H9 (cell line): ENCODE measurements around the gene RIBC1. TPM values are rescaled to one million over a fixed set of nuclear protein-coding genes. Genes with fewer than 3 reads are reported as not detected.

Source experiments
- DNase-seq: peaks from one replicate; pipeline ENCODE4 v3.0.0-alpha.2; 2017
- H2AFZ ChIP-seq: one replicate; pipeline ENCODE4 v1.6.1; 2013; ENCODE audit warnings: mild to moderate bottlenecking, low read length, control low read depth, moderate library complexity
- H2AK5ac ChIP-seq: 2 replicates; pipeline ENCODE4 v1.6.1; 2013; ENCODE audit warnings: low read length, control low read depth, mixed read lengths; ENCODE audit not compliant: insufficient read length
- H2BK120ac ChIP-seq: one replicate; pipeline ENCODE4 v1.6.1; 2013; ENCODE audit warnings: low read depth, mild to moderate bottlenecking, low read length, control low read depth, inconsistent platforms; ENCODE audit not compliant: poor library complexity, severe bottlenecking
- H2BK12ac ChIP-seq: 2 replicates; pipeline ENCODE4 v1.6.1; 2013; ENCODE audit warnings: low read length, control low read depth, mixed read lengths, low read depth; ENCODE audit not compliant: insufficient read length
- H2BK15ac ChIP-seq: 2 replicates; pipeline ENCODE4 v1.6.1; 2013; ENCODE audit warnings: low read depth, low read length, control low read depth
- H2BK20ac ChIP-seq: one replicate; pipeline ENCODE4 v1.6.1; 2013; ENCODE audit warnings: low read depth, mild to moderate bottlenecking, low read length, control low read depth, inconsistent platforms; ENCODE audit not compliant: poor library complexity, severe bottlenecking
- H2BK5ac ChIP-seq: 2 replicates; pipeline ENCODE4 v1.6.1; 2013; ENCODE audit warnings: low read length, control low read depth, mixed read lengths; ENCODE audit not compliant: insufficient read length
- H3K14ac ChIP-seq: 2 replicates; pipeline ENCODE4 v1.6.1; 2013; ENCODE audit warnings: low read length, control low read depth; ENCODE audit not compliant: insufficient read depth
- H3K18ac ChIP-seq: 2 replicates; pipeline ENCODE4 v1.6.1; 2013; ENCODE audit warnings: low read depth, mild to moderate bottlenecking, mixed read lengths, low read length, control low read depth; ENCODE audit not compliant: insufficient read length
- H3K23ac ChIP-seq: 2 replicates; pipeline ENCODE4 v1.6.1; 2013; ENCODE audit warnings: low read length, control low read depth, mixed read lengths, low read depth; ENCODE audit not compliant: insufficient read length
- H3K23me2 ChIP-seq: 2 replicates; pipeline ENCODE4 v1.6.1; 2013; ENCODE audit warnings: low read depth, mild to moderate bottlenecking, mixed read lengths, low read length, control low read depth; ENCODE audit not compliant: insufficient read length, poor library complexity, severe bottlenecking
- H3K27ac ChIP-seq: 2 replicates; pipeline ENCODE4 v1.5.1; 2013; ENCODE audit warnings: low read length, control low read depth, mixed read lengths, low read depth; ENCODE audit not compliant: insufficient read length
- H3K27me3 ChIP-seq: 2 replicates; pipeline ENCODE4 v1.6.1; 2013; ENCODE audit warnings: low read length, control low read depth, inconsistent platforms; ENCODE audit not compliant: insufficient read depth
- H3K4ac ChIP-seq: 2 replicates; pipeline ENCODE4 v1.6.1; 2013; ENCODE audit warnings: low read depth, mild to moderate bottlenecking, control low read depth, inconsistent platforms, low read length, moderate library complexity
- H3K4me1 ChIP-seq: 2 replicates; pipeline ENCODE4 v1.6.1; 2013; ENCODE audit warnings: low read length, control low read depth, inconsistent platforms; ENCODE audit not compliant: insufficient read depth
- H3K4me2 ChIP-seq: 2 replicates; pipeline ENCODE4 v1.6.1; 2013; ENCODE audit warnings: low read length, control low read depth, mixed read lengths; ENCODE audit not compliant: insufficient read length, insufficient read depth
- H3K56ac ChIP-seq: 2 replicates; pipeline ENCODE4 v1.6.1; 2013; ENCODE audit warnings: low read depth, mild to moderate bottlenecking, mixed read lengths, low read length, control low read depth; ENCODE audit not compliant: insufficient read length
- H3K79me1 ChIP-seq: 2 replicates; pipeline ENCODE4 v1.6.1; 2013; ENCODE audit warnings: low read depth, mild to moderate bottlenecking, moderate library complexity, low read length, control low read depth, inconsistent platforms; ENCODE audit not compliant: insufficient read depth, poor library complexity, severe bottlenecking
- H3K79me2 ChIP-seq: 2 replicates; pipeline ENCODE4 v1.6.1; 2013; ENCODE audit warnings: low read length, control low read depth, inconsistent platforms; ENCODE audit not compliant: insufficient read depth
- H3K9ac ChIP-seq: 2 replicates; pipeline ENCODE4 v1.6.1; 2013; ENCODE audit warnings: low read length, control low read depth, mixed read lengths; ENCODE audit not compliant: insufficient read length; ENCODE audit errors: extremely low read depth
- H3K9me3 ChIP-seq: one replicate; pipeline ENCODE4 v1.6.1; 2013; ENCODE audit warnings: low read depth, low read length, inconsistent platforms; ENCODE audit not compliant: control insufficient read depth
- H3T11ph ChIP-seq: one replicate; pipeline ENCODE4 v1.6.1; 2013; ENCODE audit warnings: mild to moderate bottlenecking, low read length, control low read depth, inconsistent platforms
- H4K20me1 ChIP-seq: one replicate; pipeline ENCODE4 v1.6.1; 2013; ENCODE audit not compliant: control insufficient read depth, insufficient read length, insufficient read depth
- H4K5ac ChIP-seq: 2 replicates; pipeline ENCODE4 v1.6.1; 2013; ENCODE audit warnings: low read depth, mild to moderate bottlenecking, mixed read lengths, low read length, control low read depth; ENCODE audit not compliant: insufficient read length
- H4K8ac ChIP-seq: replicated peaks from 2 replicates; pipeline ENCODE4 v1.6.1; 2013; ENCODE audit warnings: low read length, control low read depth, mixed read lengths, low read depth; ENCODE audit not compliant: insufficient read length
- H4K91ac ChIP-seq: 2 replicates; pipeline ENCODE4 v1.6.1; 2013; ENCODE audit warnings: low read depth, mild to moderate bottlenecking, moderate library complexity, mixed read lengths, low read length, control low read depth; ENCODE audit not compliant: insufficient read length
- H3K27ac Mint-ChIP-seq, 3 experiments: 2 replicates in 2 of 3; 3 replicates in 1 of 3; pipeline ENCODE4 v1.8.0; 2020 to 2021; ENCODE audit warnings: mixed read lengths in 3 of 3, mild to moderate bottlenecking in 1 of 3, moderate library complexity in 1 of 3
- H3K27me3 Mint-ChIP-seq: 2 replicates; pipeline ENCODE4 v1.8.0; 2021; ENCODE audit warnings: low read depth, mild to moderate bottlenecking, moderate library complexity, mixed read lengths
- H3K36me3 Mint-ChIP-seq, 3 experiments: 2 replicates in 2 of 3; 3 replicates in 1 of 3; pipeline ENCODE4 v1.8.0; 2020 to 2021; ENCODE audit warnings: low read depth in 3 of 3, mixed read lengths in 3 of 3; ENCODE audit not compliant: insufficient read depth in 1 of 3
- H3K4me1 Mint-ChIP-seq, 2 experiments: 2 replicates each; pipeline ENCODE4 v1.8.0; 2020; ENCODE audit warnings: mixed read lengths in 2 of 2
- H3K4me3 Mint-ChIP-seq, 2 experiments: 2 replicates in 1 of 2; 3 replicates in 1 of 2; pipeline ENCODE4 v1.8.0; 2020 to 2021; ENCODE audit warnings: mild to moderate bottlenecking in 2 of 2, mixed read lengths in 2 of 2, moderate library complexity in 1 of 2
- H3K9me3 Mint-ChIP-seq, 2 experiments: 2 replicates in 1 of 2; 3 replicates in 1 of 2; pipeline ENCODE4 v1.8.0; 2020; ENCODE audit warnings: mild to moderate bottlenecking in 2 of 2, mixed read lengths in 2 of 2, moderate library complexity in 1 of 2
- WGBS: extraction: QIAGEN DNeasy Blood & Tissue Kit; methylation state at CpG from one replicate; pipeline ENCODE4 v1.1.7; 2013; ENCODE audit warnings: missing lambda C conversion rate, low lambda C conversion rate, mixed read lengths; ENCODE audit not compliant: insufficient read length; ENCODE audit errors: extremely low coverage; 5-methylcytosine and 5-hydroxymethylcytosine counted together
- total RNA-seq: library from RNA; stranded (reverse); gene quantifications from 2 replicates; pipeline ENCODE4 v1.2.1, GENCODE V29; 2021
- TF ChIP-seq, protein P1 (sequence below): fragments of 200-600 bp; sonication (generic); conservative IDR thresholded peaks from 3 replicates; pipeline ENCODE4 v1.8.0; 2021; ENCODE audit warnings: antibody characterized with exemption, mild to moderate bottlenecking

The RIBC1 gene
- total RNA-seq, 1 experiment from 2014 or later = 1.2 TPM

- Histone ChIP-seq H3K27ac (no peak overlapping the region), H4K20me1 (no peaks in the 10 kb centered on the region), H2BK12ac (no peak overlapping the region), H2BK20ac (no peak overlapping the region), H3K79me1 (no peaks in the 10 kb centered on the region), H2AFZ (no peak overlapping the region), H3K79me2 (no peaks in the 10 kb centered on the region; the same call in 1 of the 2 replicates), H3K18ac (no peak overlapping the region), H3K56ac (no peak overlapping the region), H4K91ac (no peak overlapping the region), H2BK120ac (no peak overlapping the region), H3K14ac (no peak overlapping the region), H2BK5ac (no peak overlapping the region), H3K4ac (no peak overlapping the region), H4K8ac (no peak overlapping the region), H2BK15ac (no peak overlapping the region), H3K23me2 (peaks cover 10% of the 10 kb centered on the region), H3K9me3 (peaks cover 26% of the 10 kb centered on the region), H3K9ac (no peak overlapping the region), H3T11ph (no peak overlapping the region), H4K5ac (no peak overlapping the region), H3K23ac (no peak overlapping the region), H3K4me1 (no peaks in the 10 kb centered on the region), H3K27me3 (no peaks in the 10 kb centered on the region), H3K4me2 (no peak overlapping the region), H2AK5ac (no peak overlapping the region)
- peaks cover 0 to 9% (median 2%) of the 10 kb centered on the region in 3 experiments; a peak in 5 of 7 replicates for H3K36me3 Mint-ChIP-seq
- H3K4me1 Mint-ChIP-seq = peaks cover 3 to 11% of the 10 kb centered on the region in 2 experiments; a peak in 3 of 4 replicates
- peaks cover 70 to 78% of the 10 kb centered on the region in 2 experiments for H3K9me3 Mint-ChIP-seq
- no peak for DNase-seq
- WGBS = no CpG with 5 or more reads among the region's 2 CpGs
- TF ChIP-seq, protein P1, sequence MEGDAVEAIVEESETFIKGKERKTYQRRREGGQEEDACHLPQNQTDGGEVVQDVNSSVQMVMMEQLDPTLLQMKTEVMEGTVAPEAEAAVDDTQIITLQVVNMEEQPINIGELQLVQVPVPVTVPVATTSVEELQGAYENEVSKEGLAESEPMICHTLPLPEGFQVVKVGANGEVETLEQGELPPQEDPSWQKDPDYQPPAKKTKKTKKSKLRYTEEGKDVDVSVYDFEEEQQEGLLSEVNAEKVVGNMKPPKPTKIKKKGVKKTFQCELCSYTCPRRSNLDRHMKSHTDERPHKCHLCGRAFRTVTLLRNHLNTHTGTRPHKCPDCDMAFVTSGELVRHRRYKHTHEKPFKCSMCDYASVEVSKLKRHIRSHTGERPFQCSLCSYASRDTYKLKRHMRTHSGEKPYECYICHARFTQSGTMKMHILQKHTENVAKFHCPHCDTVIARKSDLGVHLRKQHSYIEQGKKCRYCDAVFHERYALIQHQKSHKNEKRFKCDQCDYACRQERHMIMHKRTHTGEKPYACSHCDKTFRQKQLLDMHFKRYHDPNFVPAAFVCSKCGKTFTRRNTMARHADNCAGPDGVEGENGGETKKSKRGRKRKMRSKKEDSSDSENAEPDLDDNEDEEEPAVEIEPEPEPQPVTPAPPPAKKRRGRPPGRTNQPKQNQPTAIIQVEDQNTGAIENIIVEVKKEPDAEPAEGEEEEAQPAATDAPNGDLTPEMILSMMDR = no peak
- no peak overlapping the region for H3K4me3 Mint-ChIP-seq
- peaks cover 14% of the 10 kb centered on the region for H3K27me3 Mint-ChIP-seq
- H3K27ac Mint-ChIP-seq = no peak overlapping the region
Measured at GRCh38 chrX:53437206-53437605, 14.5 kb downstream of the RIBC1 start.
